ENCODE measurements around the gene EIF5B.

GRCh38 chr2:99389946-99390345, 52.8 kb downstream of the EIF5B start:
- TF ChIP-seq CTCF (IDR thresholded peaks at IDR 0.05; ENCODE audit: low read depth, low read length): no peak
- TF ChIP-seq EZH2phosphoT487 (IDR thresholded peaks at IDR 0.05; ENCODE audit: low read depth): no peak

All from OCI-LY3 (cell line).